Panc1 (cell line): ENCODE measurements around the gene PLCE1. TPM values are rescaled to one million over a fixed set of nuclear protein-coding genes. Genes with fewer than 3 reads are reported as not detected.
A peak's percentile ranks its signal among the peaks of the same experiment; 100 is the strongest.

Experiments used
- ATAC-seq: fragments of 200-7000 bp; cut with Tn5 transposase; 2 replicates; pipeline ENCODE4 v1.9.1; 2020; ENCODE audit warnings: mild to moderate bottlenecking, moderate library complexity
- BruUV-seq: library from RNA; stranded (reverse); fragments of 400-500 nt; replicated peaks from 2 replicates; lab custom pipeline; 2021; lab: Mats Ljungman, UMichigan
- CTCF ChIA-PET: fragments of 300-600 bp; sonication (Branson Sonifier 250); formaldehyde crosslinking; loops from one replicate; lab custom pipeline; 2022; ENCODE audit warnings: antibody characterized with exemption; lab: Charles Lee
- POLR2A ChIA-PET: fragments of 300-600 bp; sonication (Branson Sonifier 250); formaldehyde crosslinking; loops from one replicate; lab custom pipeline; 2022; ENCODE audit warnings: antibody characterized with exemption; lab: Charles Lee
- DNase-seq: peaks from one replicate; pipeline ENCODE4 v3.0.0-alpha.2; 2010; ENCODE audit warnings: low read depth, low spot score
- H3K27ac ChIP-seq: 2 replicates; pipeline ENCODE4 v1.5.1; 2011; ENCODE audit warnings: mild to moderate bottlenecking, low read length, inconsistent platforms
- H3K27me3 ChIP-seq: fragments of 200-500 bp; sonication (Bioruptor generic); 2 replicates; pipeline ENCODE4 v1.6.0; 2014; ENCODE audit warnings: low read length, inconsistent platforms; ENCODE audit not compliant: control insufficient read depth, insufficient read depth
- H3K36me3 ChIP-seq: fragments of 200-500 bp; sonication (Bioruptor generic); 2 replicates; pipeline ENCODE4 v1.5.1; 2014; ENCODE audit warnings: inconsistent platforms, mild to moderate bottlenecking, low read length, moderate library complexity; ENCODE audit not compliant: control insufficient read depth, insufficient read depth
- H3K4me1 ChIP-seq: 2 replicates; pipeline ENCODE4 v1.5.1; 2011; ENCODE audit warnings: inconsistent platforms, mild to moderate bottlenecking, low read length, moderate library complexity; ENCODE audit not compliant: control insufficient read depth, insufficient read depth
- H3K4me3 ChIP-seq, 2 experiments: 2 replicates each; pipeline ENCODE4 v1.5.1; 2011 to 2012; ENCODE audit warnings: low read depth in 2 of 2, low read length in 2 of 2, mild to moderate bottlenecking in 2 of 2, inconsistent platforms in 1 of 2, moderate library complexity in 1 of 2
- H3K9me3 ChIP-seq: fragments of 200-500 bp; sonication (Bioruptor generic); 2 replicates; pipeline ENCODE4 v1.5.1; 2014; ENCODE audit warnings: low read depth, mild to moderate bottlenecking, inconsistent platforms, low read length, moderate library complexity; ENCODE audit not compliant: control insufficient read depth, insufficient read depth
- POLR2AphosphoS5 ChIP-seq: IDR thresholded peaks from 2 replicates; pipeline ENCODE4 v1.6.1; 2012; ENCODE audit warnings: mild to moderate bottlenecking, low read depth, low read length, moderate library complexity
- SIN3A ChIP-seq: IDR thresholded peaks from 2 replicates; pipeline ENCODE4 v1.6.1; 2012; ENCODE audit warnings: low read depth, mild to moderate bottlenecking, low read length, moderate library complexity, borderline replicate concordance; ENCODE audit not compliant: insufficient read depth
- TCF7L2 ChIP-seq: IDR thresholded peaks from 2 replicates; pipeline ENCODE4 v1.6.1; 2011; ENCODE audit warnings: mild to moderate bottlenecking, low read depth, low read length, inconsistent platforms
- in situ Hi-C: cut with HindIII; loops from 2 replicates; pipeline ENCODE4 v1.10.0; 2016; ENCODE audit warnings: low sequenced_read_pairs, low pct_unique_long_range_greater_than_20kb
- intact Hi-C: fragments of 100-400 bp; cut with micrococcal nuclease; formaldehyde crosslinking; loops from one replicate; pipeline ENCODE4 v1.10.0; 2022; ENCODE audit not compliant: unreplicated experiment
- total RNA-seq: library from RNA; stranded (reverse); gene quantifications from one replicate; pipeline ENCODE4 v1.2.1, GENCODE V29; 2021; ENCODE audit not compliant: unreplicated experiment
- TF ChIP-seq, protein P1 (sequence below), 2 experiments: IDR thresholded peaks; 2 replicates each; pipeline ENCODE4 v1.6.1; 2011 to 2012; ENCODE audit warnings: low read depth in 2 of 2, control low read depth in 1 of 2, low read length in 1 of 2, mild to moderate bottlenecking in 1 of 2, moderate library complexity in 1 of 2; ENCODE audit not compliant: insufficient read depth in 1 of 2
- TF ChIP-seq, protein P2 (sequence below): fragments of 450-650 bp; IDR thresholded peaks from 2 replicates; pipeline ENCODE4 v1.5.1; 2017; ENCODE audit warnings: mild to moderate bottlenecking

PLCE1 gene
- total RNA-seq, 1 experiment from 2014 or later: 39.7 TPM

DNA sequence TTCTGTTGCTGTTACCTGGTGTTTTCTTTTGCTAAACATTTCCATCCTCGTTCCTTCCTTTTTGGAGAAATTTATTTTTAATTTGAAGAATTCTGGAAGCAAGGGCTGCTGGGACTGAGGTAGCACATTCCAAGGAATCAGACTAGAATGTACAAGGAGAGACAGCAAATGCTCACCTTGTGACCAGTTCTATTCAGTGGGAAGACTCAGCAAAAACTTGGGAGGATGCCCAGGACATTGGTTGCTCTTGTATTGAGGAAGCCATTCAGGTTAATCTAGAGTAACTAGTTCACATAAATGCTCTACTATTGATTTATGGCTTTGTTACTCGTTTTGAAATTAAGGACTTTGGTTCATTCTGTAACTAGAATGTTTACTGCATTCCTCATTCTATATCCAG lies 11.3 kb downstream of the PLCE1 start:
- ATAC-seq: no peak
- H3K27me3 ChIP-seq: no peaks in the 10 kb centered on the region
- peaks cover 57% of the 10 kb centered on the region for H3K4me1 ChIP-seq
- no peak for DNase-seq
- ChIA-PET CTCF (no interaction called here), POLR2A (no interaction called here)
- intact Hi-C loops: no loop called here
- in situ Hi-C loops: no loop called here
- TF ChIP-seq POLR2AphosphoS5 (no peak), SIN3A (no peak), TCF7L2 (no peak)
- TF ChIP-seq, protein P1, sequence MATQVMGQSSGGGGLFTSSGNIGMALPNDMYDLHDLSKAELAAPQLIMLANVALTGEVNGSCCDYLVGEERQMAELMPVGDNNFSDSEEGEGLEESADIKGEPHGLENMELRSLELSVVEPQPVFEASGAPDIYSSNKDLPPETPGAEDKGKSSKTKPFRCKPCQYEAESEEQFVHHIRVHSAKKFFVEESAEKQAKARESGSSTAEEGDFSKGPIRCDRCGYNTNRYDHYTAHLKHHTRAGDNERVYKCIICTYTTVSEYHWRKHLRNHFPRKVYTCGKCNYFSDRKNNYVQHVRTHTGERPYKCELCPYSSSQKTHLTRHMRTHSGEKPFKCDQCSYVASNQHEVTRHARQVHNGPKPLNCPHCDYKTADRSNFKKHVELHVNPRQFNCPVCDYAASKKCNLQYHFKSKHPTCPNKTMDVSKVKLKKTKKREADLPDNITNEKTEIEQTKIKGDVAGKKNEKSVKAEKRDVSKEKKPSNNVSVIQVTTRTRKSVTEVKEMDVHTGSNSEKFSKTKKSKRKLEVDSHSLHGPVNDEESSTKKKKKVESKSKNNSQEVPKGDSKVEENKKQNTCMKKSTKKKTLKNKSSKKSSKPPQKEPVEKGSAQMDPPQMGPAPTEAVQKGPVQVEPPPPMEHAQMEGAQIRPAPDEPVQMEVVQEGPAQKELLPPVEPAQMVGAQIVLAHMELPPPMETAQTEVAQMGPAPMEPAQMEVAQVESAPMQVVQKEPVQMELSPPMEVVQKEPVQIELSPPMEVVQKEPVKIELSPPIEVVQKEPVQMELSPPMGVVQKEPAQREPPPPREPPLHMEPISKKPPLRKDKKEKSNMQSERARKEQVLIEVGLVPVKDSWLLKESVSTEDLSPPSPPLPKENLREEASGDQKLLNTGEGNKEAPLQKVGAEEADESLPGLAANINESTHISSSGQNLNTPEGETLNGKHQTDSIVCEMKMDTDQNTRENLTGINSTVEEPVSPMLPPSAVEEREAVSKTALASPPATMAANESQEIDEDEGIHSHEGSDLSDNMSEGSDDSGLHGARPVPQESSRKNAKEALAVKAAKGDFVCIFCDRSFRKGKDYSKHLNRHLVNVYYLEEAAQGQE (IDR thresholded peaks at IDR 0.05; ENCODE audit: insufficient read depth in 1 of 2, low read depth in 2 of 2, low read length in 1 of 2): no peak
- TF ChIP-seq, protein P2, sequence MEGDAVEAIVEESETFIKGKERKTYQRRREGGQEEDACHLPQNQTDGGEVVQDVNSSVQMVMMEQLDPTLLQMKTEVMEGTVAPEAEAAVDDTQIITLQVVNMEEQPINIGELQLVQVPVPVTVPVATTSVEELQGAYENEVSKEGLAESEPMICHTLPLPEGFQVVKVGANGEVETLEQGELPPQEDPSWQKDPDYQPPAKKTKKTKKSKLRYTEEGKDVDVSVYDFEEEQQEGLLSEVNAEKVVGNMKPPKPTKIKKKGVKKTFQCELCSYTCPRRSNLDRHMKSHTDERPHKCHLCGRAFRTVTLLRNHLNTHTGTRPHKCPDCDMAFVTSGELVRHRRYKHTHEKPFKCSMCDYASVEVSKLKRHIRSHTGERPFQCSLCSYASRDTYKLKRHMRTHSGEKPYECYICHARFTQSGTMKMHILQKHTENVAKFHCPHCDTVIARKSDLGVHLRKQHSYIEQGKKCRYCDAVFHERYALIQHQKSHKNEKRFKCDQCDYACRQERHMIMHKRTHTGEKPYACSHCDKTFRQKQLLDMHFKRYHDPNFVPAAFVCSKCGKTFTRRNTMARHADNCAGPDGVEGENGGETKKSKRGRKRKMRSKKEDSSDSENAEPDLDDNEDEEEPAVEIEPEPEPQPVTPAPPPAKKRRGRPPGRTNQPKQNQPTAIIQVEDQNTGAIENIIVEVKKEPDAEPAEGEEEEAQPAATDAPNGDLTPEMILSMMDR: no peak
- H3K36me3 ChIP-seq: no peaks in the 10 kb centered on the region
- H3K4me3 ChIP-seq: no peak overlapping the region
- no TSS peak for BruUV-seq
- H3K27ac ChIP-seq: peak overlapping the region; percentile 37; the same call in 1 of the 2 replicates
- no peaks in the 10 kb centered on the region for H3K9me3 ChIP-seq

- no peak overlapping the region for H3K4me3 ChIP-seq
- ChIA-PET CTCF (no interaction called here), POLR2A (no interaction called here)
- no peaks in the 10 kb centered on the region for H3K27me3 ChIP-seq
- peak overlapping the region; percentile 65 for H3K27ac ChIP-seq
- DNase-seq (no peak), ATAC-seq (peak; percentile 78)
- H3K36me3 ChIP-seq: no peaks in the 10 kb centered on the region
- no peak for TF ChIP-seq SIN3A
- TF ChIP-seq, protein P1 (IDR thresholded peaks at IDR 0.05; ENCODE audit: insufficient read depth in 1 of 2, low read depth in 2 of 2, low read length in 1 of 2): no peak
- TF ChIP-seq TCF7L2: no peak
- TF ChIP-seq POLR2AphosphoS5: no peak; the same call in 1 of the 2 replicates
- TF ChIP-seq, protein P2: no peak
- intact Hi-C loops: no loop called here
- no TSS peak for BruUV-seq
- H3K9me3 ChIP-seq: no peaks in the 10 kb centered on the region
- in situ Hi-C loops: no loop called here
- H3K4me1 ChIP-seq: peaks cover 44% of the 10 kb centered on the region
These were observed 13.1 kb downstream of the PLCE1 start for GRCh38 chr10:94006591-94007550.
